ENCODE results near the gene SARM1. TPM values are rescaled to one million over a fixed set of nuclear protein-coding genes. Genes with fewer than 3 reads are reported as not detected.

The SARM1 gene
- total and polyA plus RNA-seq, 2 donors (not counting 3 experiments of a cell fraction or from before 2014, with no cell fraction given) = 5.6 to 7.0 TPM

DNA sequence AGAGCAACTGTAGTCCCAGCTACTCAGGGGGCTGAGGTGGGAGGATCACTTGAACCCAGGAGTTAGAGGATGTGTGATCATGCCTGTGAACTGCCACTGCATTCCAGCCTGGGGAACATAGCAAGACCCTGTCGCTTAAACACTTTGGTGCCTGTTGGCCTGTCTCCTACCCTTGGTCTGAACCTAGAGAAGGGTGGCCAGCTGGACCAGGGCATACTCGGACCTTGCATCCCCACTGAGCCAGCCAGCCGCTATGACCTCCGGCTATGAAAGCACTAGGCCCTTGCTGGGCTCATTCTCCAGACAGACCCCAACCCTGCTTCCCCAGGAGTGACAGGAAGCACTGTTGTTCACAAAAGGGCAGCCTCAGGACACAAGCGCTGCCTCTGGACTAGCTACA is 40.8 kb upstream of the SARM1 start:
- dilution Hi-C loops (cut with MboI; ENCODE audit: extremely low pct_ligation_motif_present, low sequenced_read_pairs) (no loop called here), intact Hi-C loops (cut with micrococcal nuclease) (no loop called here)
- Histone ChIP-seq H2AFZ (ENCODE audit: low read depth, low read length) (no peak overlapping the region), H3K36me3 (ENCODE audit: control insufficient read depth in 2 of 2, extremely low read depth in 1 of 2, insufficient read depth in 2 of 2, low read length in 2 of 2) (peaks cover 16 to 19% of the 10 kb centered on the region in 2 experiments), H3K4me3 (replicated peaks in 1 of 3; ENCODE audit: insufficient read depth in 1 of 3, low read depth in 1 of 3, low read length in 3 of 3) (no peak overlapping the region), H3K9ac (replicated peaks; ENCODE audit: extremely low read depth, insufficient read depth, low read length) (no peak overlapping the region), H3K27ac (ENCODE audit: insufficient read depth, low read depth, low read length) (no peak overlapping the region), H3K79me2 (ENCODE audit: control insufficient read depth, insufficient read depth, low read length) (peaks cover 17% of the 10 kb centered on the region), H3K27me3 (ENCODE audit: control insufficient read depth in 2 of 2, insufficient read depth in 2 of 2, low read length in 2 of 2) (no peaks in the 10 kb centered on the region), H3K4me1 (ENCODE audit: control insufficient read depth, extremely low read depth, insufficient read depth, low read length) (peaks cover 11% of the 10 kb centered on the region), H4K20me1 (replicated peaks; ENCODE audit: control insufficient read depth, extremely low read depth, insufficient read depth, low read length) (no peaks in the 10 kb centered on the region), H3K9me3 (replicated peaks; ENCODE audit: control insufficient read depth, insufficient read depth, low read length) (no peaks in the 10 kb centered on the region), H3K4me2 (ENCODE audit: insufficient read depth, low read length) (no peak overlapping the region), H3K9me1 (replicated peaks; ENCODE audit: control insufficient read depth, extremely low read depth, insufficient read depth, low read length) (no peaks in the 10 kb centered on the region)
- no peak for TF ChIP-seq EZH2 (IDR thresholded peaks at IDR 0.05; ENCODE audit: borderline replicate concordance, low read depth, low read length, severe bottlenecking)
- TF ChIP-seq JUN (IDR thresholded peaks at IDR 0.05; ENCODE audit: borderline replicate concordance, insufficient read depth, insufficient read length, low read depth) = no peak
- no peak for TF ChIP-seq MYC (IDR thresholded peaks at IDR 0.05; ENCODE audit: low read depth, low read length)
- TF ChIP-seq GATA2 (IDR thresholded peaks at IDR 0.05; ENCODE audit: insufficient read depth, insufficient read length, low read depth, low read length) = no peak
- TF ChIP-seq, protein P1, sequence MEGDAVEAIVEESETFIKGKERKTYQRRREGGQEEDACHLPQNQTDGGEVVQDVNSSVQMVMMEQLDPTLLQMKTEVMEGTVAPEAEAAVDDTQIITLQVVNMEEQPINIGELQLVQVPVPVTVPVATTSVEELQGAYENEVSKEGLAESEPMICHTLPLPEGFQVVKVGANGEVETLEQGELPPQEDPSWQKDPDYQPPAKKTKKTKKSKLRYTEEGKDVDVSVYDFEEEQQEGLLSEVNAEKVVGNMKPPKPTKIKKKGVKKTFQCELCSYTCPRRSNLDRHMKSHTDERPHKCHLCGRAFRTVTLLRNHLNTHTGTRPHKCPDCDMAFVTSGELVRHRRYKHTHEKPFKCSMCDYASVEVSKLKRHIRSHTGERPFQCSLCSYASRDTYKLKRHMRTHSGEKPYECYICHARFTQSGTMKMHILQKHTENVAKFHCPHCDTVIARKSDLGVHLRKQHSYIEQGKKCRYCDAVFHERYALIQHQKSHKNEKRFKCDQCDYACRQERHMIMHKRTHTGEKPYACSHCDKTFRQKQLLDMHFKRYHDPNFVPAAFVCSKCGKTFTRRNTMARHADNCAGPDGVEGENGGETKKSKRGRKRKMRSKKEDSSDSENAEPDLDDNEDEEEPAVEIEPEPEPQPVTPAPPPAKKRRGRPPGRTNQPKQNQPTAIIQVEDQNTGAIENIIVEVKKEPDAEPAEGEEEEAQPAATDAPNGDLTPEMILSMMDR (IDR thresholded peaks at IDR 0.05; ENCODE audit: extremely low read depth in 1 of 2, insufficient read depth in 1 of 2, low read depth in 1 of 2, low read length in 2 of 2) = no peak
- no peak for TF ChIP-seq MAX (IDR thresholded peaks at IDR 0.05; ENCODE audit: insufficient read depth, insufficient read length)
- DNase-seq (ENCODE audit: low read depth, low spot score) = no peak
- ChIA-PET CTCF (interaction anchor here (1.1 to 1.3 kb wide), 2 partner anchors 9 to 12 kb away, joined by 3 to 4 read pairs; partner anchors contain the start of gene TMEM97), POLR2A (no interaction called here)
- no peak for FAIRE-seq
- BruUV-seq (replicated peaks) = no TSS peak
